Activated CD4-positive, alpha-beta memory T cell treated with anti-CD3 and anti-CD28 coated beads for 36 hours (primary cell): ENCODE data around the gene SIGLEC15. TPM values are rescaled to one million over a fixed set of nuclear protein-coding genes. Genes with fewer than 3 reads are reported as not detected.
"Not testable (repeated sequence)": the region's sequence is repeated elsewhere in the genome, so short reads cannot be mapped to it uniquely, and the experiment has no call there.

Source experiments
- CTCF ChIA-PET: fragments of 350-600 bp; sonication (Branson Sonifier 250); formaldehyde crosslinking; loops from one replicate; lab custom pipeline; 2021; ENCODE audit warnings: antibody characterized with exemption, inconsistent platforms; lab: Charles Lee
- POLR2A ChIA-PET: fragments of 350-600 bp; sonication (Branson Sonifier 250); formaldehyde crosslinking; loops from one replicate; lab custom pipeline; 2021; ENCODE audit warnings: antibody characterized with exemption; lab: Charles Lee
- DNase-seq: peaks from one replicate; pipeline ENCODE4 v3.0.0-alpha.2; 2020
- H3K27ac Mint-ChIP-seq: one replicate; pipeline ENCODE4 v1.8.0; 2021; ENCODE audit warnings: mixed read lengths
- H3K27me3 Mint-ChIP-seq: one replicate; pipeline ENCODE4 v1.8.0; 2021; ENCODE audit warnings: mixed read lengths
- H3K36me3 Mint-ChIP-seq: one replicate; pipeline ENCODE4 v1.8.0; 2021; ENCODE audit warnings: mixed read lengths
- H3K4me1 Mint-ChIP-seq: one replicate; pipeline ENCODE4 v1.8.0; 2021; ENCODE audit warnings: low read depth, mixed read lengths
- H3K4me3 Mint-ChIP-seq: one replicate; pipeline ENCODE4 v1.8.0; 2021; ENCODE audit warnings: mild to moderate bottlenecking, mixed read lengths
- H3K9me3 Mint-ChIP-seq: one replicate; pipeline ENCODE4 v1.8.0; 2021; ENCODE audit warnings: mixed read lengths
- intact Hi-C: fragments of 100-400 bp; cut with micrococcal nuclease; formaldehyde crosslinking; loops from one replicate; pipeline ENCODE4 v1.15.1; 2023
- total RNA-seq, 2 experiments: library from RNA; stranded (reverse); gene quantifications; one replicate each; pipeline ENCODE4 v1.2.3, GENCODE V29; 2021

SIGLEC15 gene
- total RNA-seq, 2 experiments from 2014 or later: not detected

DNA sequence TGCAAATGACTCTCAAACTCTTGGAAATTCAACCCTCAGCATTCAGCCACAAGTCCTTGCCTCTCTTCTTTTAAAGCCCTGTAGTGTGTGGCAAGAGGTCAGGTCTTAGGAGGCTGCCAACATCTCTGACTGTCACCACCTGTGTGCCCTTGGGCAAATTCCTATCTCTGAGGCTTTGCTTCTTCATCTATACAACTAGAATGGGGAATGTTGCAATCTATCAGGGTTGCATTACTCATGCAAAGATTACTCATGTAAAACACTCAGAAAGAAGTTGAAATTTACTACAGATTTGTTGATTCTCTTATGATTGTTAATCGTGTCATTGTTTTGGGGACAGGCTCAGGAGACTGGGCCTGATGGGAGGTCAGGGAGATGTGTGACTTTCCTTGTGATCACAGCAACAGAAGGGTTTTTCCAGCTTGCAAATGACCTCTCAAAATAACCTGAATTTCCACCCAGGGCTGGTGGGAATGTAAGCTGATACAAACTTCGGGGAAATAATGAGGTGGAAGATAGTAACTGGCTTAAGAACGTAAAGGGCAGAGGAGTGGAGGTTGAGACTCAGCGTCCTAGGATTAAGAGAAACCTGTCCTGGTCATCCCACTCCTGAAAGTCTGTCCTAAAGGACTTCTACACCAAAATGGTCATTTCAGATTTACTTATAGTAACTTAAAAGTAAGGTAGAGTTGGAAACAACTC, 32.1 kb upstream of the SIGLEC15 start:
- Mint-ChIP-seq H3K4me1 (peaks cover 2% of the 10 kb centered on the region), H3K4me3 (no peak overlapping the region), H3K9me3 (peaks cover 8% of the 10 kb centered on the region), H3K36me3 (no peaks in the 10 kb centered on the region), H3K27me3 (no peaks in the 10 kb centered on the region), H3K27ac (no peak overlapping the region)
- ChIA-PET POLR2A (no interaction called here), CTCF (no interaction called here)
- DNase-seq: no peak
- intact Hi-C loops: no loop called here

GRCh38 chr18:45801416-45802004, 24.0 kb upstream of the SIGLEC15 start:
- ChIA-PET POLR2A (no interaction called here), CTCF (no interaction called here)
- intact Hi-C loops: loop anchor here (5.0 to 10.0 kb wide), 2 partner anchors 71 to 137 kb away; no protein-coding TSS in a partner anchor
- Mint-ChIP-seq H3K9me3 (peaks cover 11% of the 10 kb centered on the region), H3K27ac (no peak overlapping the region), H3K36me3 (peaks cover 2% of the 10 kb centered on the region), H3K4me3 (no peak overlapping the region), H3K4me1 (peaks cover 8% of the 10 kb centered on the region), H3K27me3 (peaks cover 7% of the 10 kb centered on the region)
- no peak for DNase-seq

DNA sequence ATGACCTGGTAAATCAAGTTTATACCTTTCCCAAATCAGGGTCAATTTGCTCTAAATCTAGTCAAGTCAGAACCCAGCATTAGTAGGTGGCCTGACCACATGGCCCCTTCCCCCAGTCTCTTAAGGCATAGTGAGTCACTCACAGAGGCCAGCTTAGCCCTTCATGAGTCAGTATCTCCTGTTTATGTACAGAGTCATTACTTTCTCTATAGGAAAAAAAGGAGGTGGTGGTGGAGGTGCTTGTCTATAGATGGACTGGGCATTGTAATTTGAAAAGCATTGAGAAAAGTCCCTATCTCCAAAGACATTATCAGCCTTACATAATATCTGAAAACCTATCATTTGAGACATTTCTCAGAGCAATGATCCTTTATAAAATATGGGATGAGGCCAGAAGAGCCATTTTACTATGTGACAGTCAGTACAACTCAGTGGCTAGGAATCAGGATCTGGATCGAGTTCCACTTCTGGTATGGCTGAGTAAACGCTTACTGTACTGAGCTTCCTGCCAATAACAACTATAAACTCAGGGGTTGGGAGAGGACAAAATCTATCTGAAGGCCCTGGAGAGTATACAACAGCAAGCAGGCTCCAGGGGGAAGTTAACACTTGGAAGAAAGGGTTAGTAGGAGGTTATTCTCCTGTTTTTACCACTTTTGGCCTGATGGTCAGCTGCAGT, 22.5 kb upstream of the SIGLEC15 start:
- H3K4me1 Mint-ChIP-seq: peaks cover 8% of the 10 kb centered on the region
- H3K27me3 Mint-ChIP-seq: peaks cover 7% of the 10 kb centered on the region
- POLR2A ChIA-PET: no interaction called here
- peaks cover 2% of the 10 kb centered on the region for H3K36me3 Mint-ChIP-seq
- CTCF ChIA-PET: interaction anchor here (1.3 kb wide), 1 partner anchor 115 kb away, joined by 4 read pairs; no protein-coding TSS in a partner anchor
- intact Hi-C loops: loop anchor here (5.0 to 10.0 kb wide), 2 partner anchors 69 to 138 kb away; no protein-coding TSS in a partner anchor
- no peak overlapping the region for H3K4me3 Mint-ChIP-seq
- peak; percentile 52 for DNase-seq
- H3K9me3 Mint-ChIP-seq: peaks cover 11% of the 10 kb centered on the region
- H3K27ac Mint-ChIP-seq: no peak overlapping the region

DNA sequence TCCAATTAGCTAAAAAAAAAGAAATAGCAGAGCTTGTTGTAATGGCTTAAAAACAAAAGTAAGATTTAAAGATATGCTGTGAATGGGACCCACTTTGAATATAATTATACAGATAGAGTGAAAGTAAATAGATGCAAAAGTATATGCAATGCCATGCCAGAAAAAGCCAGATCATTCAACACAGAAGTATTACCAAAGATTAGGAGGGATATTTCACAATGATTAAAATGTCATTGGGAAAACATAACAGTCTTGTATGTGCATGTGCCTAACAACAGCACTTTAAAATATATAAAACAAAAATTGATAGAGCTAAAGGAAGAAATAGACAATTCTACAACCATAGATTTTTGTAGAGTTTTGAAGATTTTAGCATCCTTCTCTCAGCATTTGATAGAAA, 19.9 kb upstream of the SIGLEC15 start:
- intact Hi-C loops: loop anchor here (10.0 kb wide), 1 partner anchor 141 kb away; no protein-coding TSS in a partner anchor
- no peak overlapping the region for H3K27ac Mint-ChIP-seq
- H3K4me1 Mint-ChIP-seq: peaks cover 17% of the 10 kb centered on the region
- peaks cover 25% of the 10 kb centered on the region for H3K9me3 Mint-ChIP-seq
- POLR2A ChIA-PET: no interaction called here
- CTCF ChIA-PET: interaction anchor here (0.7 to 4.1 kb wide), 5 partner anchors 74 to 182 kb away, joined by 3 to 13 read pairs (median 3); no protein-coding TSS in a partner anchor
- H3K4me3 Mint-ChIP-seq: no peak overlapping the region
- peaks cover 7% of the 10 kb centered on the region for H3K27me3 Mint-ChIP-seq
- H3K36me3 Mint-ChIP-seq: peaks cover 2% of the 10 kb centered on the region
- no peak for DNase-seq

- H3K27ac Mint-ChIP-seq: no peak overlapping the region
- H3K4me3 Mint-ChIP-seq: no peak overlapping the region
- DNase-seq: no peak
- ChIA-PET CTCF (interaction anchor here (0.8 to 4.1 kb wide), 5 partner anchors 73 to 141 kb away, joined by 3 to 13 read pairs (median 4); no protein-coding TSS in a partner anchor), POLR2A (no interaction called here)
- peaks cover 17% of the 10 kb centered on the region for H3K4me1 Mint-ChIP-seq
- H3K9me3 Mint-ChIP-seq: peaks cover 25% of the 10 kb centered on the region
- intact Hi-C loops: loop anchor here (10.0 kb wide), 1 partner anchor 141 kb away; no protein-coding TSS in a partner anchor
- H3K36me3 Mint-ChIP-seq: peaks cover 2% of the 10 kb centered on the region
- peaks cover 7% of the 10 kb centered on the region for H3K27me3 Mint-ChIP-seq
Measured at GRCh38 chr18:45806226-45806625, 19.2 kb upstream of the SIGLEC15 start.

DNA sequence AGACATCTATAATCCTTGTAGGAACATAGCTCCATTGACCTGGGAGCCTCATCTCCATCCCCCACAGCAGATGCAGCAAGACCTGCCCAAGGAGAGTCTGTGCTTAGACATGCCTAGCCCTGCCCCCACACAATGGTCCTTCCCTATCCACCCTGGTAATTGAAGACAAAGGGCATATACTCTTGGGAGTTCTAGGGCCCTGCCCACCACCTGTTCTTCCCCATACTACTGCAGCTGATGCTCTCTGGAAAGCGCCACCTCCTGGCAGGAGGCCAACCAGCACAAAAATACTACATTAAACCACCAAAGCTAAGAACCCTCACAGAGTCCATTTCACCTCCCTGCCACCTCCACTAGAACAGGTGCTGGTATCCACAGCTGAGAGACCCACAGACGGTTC, 18.3 kb upstream of the SIGLEC15 start:
- H3K27me3 Mint-ChIP-seq, H3K36me3 Mint-ChIP-seq, H3K4me3 Mint-ChIP-seq, H3K27ac Mint-ChIP-seq, POLR2A ChIA-PET: not testable (repeated sequence)
- DNase-seq: peak; percentile 55
- Mint-ChIP-seq H3K4me1 (peaks cover 17% of the 10 kb centered on the region), H3K9me3 (peaks cover 28% of the 10 kb centered on the region)
- CTCF ChIA-PET: interaction anchor here (0.8 to 4.1 kb wide), 7 partner anchors 73 to 338 kb away, joined by 3 to 13 read pairs (median 4); no protein-coding TSS in a partner anchor
- intact Hi-C loops: loop anchor here (10.0 kb wide), 1 partner anchor 142 kb away; no protein-coding TSS in a partner anchor

GRCh38 chr18:45814733-45815132, 10.7 kb upstream of the SIGLEC15 start:
- H3K4me3 Mint-ChIP-seq, DNase-seq, POLR2A ChIA-PET, intact Hi-C loops, H3K4me1 Mint-ChIP-seq, H3K27ac Mint-ChIP-seq, H3K27me3 Mint-ChIP-seq, H3K36me3 Mint-ChIP-seq: not testable (repeated sequence)
- CTCF ChIA-PET: interaction anchor here (0.6 kb wide), 1 partner anchor 149 kb away, joined by 4 read pairs; no protein-coding TSS in a partner anchor
- H3K9me3 Mint-ChIP-seq: peaks cover 21% of the 10 kb centered on the region

- ChIA-PET CTCF (no interaction called here), POLR2A (no interaction called here)
- Mint-ChIP-seq H3K36me3 (peaks cover 2% of the 10 kb centered on the region), H3K27me3 (peaks cover 12% of the 10 kb centered on the region), H3K4me1 (peaks cover 5% of the 10 kb centered on the region), H3K27ac (no peak overlapping the region), H3K4me3 (no peak overlapping the region), H3K9me3 (peaks cover 19% of the 10 kb centered on the region)
- no peak for DNase-seq
- intact Hi-C loops: no loop called here
Measured at GRCh38 chr18:45817543-45817942, 7.9 kb upstream of the SIGLEC15 start.

- DNase-seq, H3K4me1 Mint-ChIP-seq, intact Hi-C loops, H3K27ac Mint-ChIP-seq, H3K4me3 Mint-ChIP-seq, POLR2A ChIA-PET, H3K36me3 Mint-ChIP-seq, CTCF ChIA-PET: not testable (repeated sequence)
- peaks cover 12% of the 10 kb centered on the region for H3K27me3 Mint-ChIP-seq
- peaks cover 19% of the 10 kb centered on the region for H3K9me3 Mint-ChIP-seq
Measured at GRCh38 chr18:45818765-45819164, 6.7 kb upstream of the SIGLEC15 start.

- POLR2A ChIA-PET: no interaction called here
- H3K4me1 Mint-ChIP-seq: peaks cover 7% of the 10 kb centered on the region
Measured at GRCh38 chr18:45820106-45820745, 5.2 kb upstream of the SIGLEC15 start.

DNA sequence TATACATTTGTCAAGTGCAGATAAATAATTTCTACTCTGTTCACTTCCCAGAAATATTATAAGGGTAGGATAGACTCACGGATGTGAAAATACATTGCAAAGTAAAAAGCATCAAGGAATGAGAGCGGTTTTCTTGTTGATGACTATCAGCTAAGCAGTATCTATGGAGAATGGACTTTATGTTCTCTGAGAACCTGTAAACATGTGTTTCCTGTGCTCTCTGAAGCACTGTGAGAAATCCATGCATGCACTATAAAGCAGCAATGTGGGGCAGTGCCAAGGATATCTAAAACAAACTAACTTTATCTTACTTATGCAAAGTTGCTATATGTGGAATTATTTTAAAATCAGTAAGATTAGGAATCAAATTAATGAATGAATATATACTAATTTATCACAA, 4.4 kb upstream of the SIGLEC15 start:
- DNase-seq: no peak
- Mint-ChIP-seq H3K4me3 (no peak overlapping the region), H3K27ac (no peak overlapping the region), H3K4me1 (peaks cover 12% of the 10 kb centered on the region), H3K9me3 (peaks cover 19% of the 10 kb centered on the region), H3K36me3 (peaks cover 2% of the 10 kb centered on the region), H3K27me3 (peaks cover 12% of the 10 kb centered on the region)
- intact Hi-C loops: no loop called here
- ChIA-PET POLR2A (no interaction called here), CTCF (no interaction called here)

More at GRCh38 chr18:45820106-45820745, 5.2 kb upstream of the SIGLEC15 start:
- CTCF ChIA-PET: no interaction called here
- no peak overlapping the region for H3K27ac Mint-ChIP-seq
- H3K36me3 Mint-ChIP-seq: peaks cover 2% of the 10 kb centered on the region
- H3K27me3 Mint-ChIP-seq: peaks cover 12% of the 10 kb centered on the region
- peaks cover 19% of the 10 kb centered on the region for H3K9me3 Mint-ChIP-seq
- intact Hi-C loops: no loop called here
- DNase-seq: no peak
- no peak overlapping the region for H3K4me3 Mint-ChIP-seq
